Measurements from ENCODE around the gene EBPL. TPM values are rescaled to one million over a fixed set of nuclear protein-coding genes. Genes with fewer than 3 reads are reported as not detected.
"Not testable (repeated sequence)": the region's sequence is repeated elsewhere in the genome, so short reads cannot be mapped to it uniquely, and the experiment has no call there.

The EBPL gene
- total RNA-seq, 1 experiment from 2014 or later: 114 TPM

GRCh38 chr13:49622174-49622946 lies 68.9 kb downstream of the EBPL start:
- no peak for DNase-seq (ENCODE audit: low read depth, low spot score)
- in situ Hi-C loops (cut with HindIII; ENCODE audit: low pct_unique_long_range_greater_than_20kb, low sequenced_read_pairs): no loop called here

DNA sequence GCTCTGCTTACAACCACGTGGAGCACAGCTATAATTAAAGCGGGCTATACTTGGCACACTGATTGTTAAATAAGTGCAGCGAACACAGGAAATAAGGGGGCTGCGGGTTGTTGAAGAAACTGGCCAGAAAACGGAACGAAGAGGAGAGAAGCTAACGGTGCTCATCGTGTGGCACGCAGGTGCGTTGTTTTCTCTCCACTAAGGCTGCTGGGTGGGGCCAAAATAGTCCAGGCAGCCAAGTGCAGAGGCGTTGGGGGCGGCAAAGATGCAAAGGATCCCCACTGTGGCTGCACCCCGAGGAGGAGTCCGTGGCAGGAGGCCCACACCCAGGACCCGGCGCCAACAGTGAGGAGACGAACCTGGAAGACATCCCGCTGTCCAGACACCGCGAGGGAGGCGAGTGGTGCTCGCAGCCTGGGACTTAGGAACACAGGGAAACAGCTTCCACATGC lies 71.1 kb downstream of the EBPL start:
- in situ Hi-C loops (cut with HindIII; ENCODE audit: low pct_unique_long_range_greater_than_20kb, low sequenced_read_pairs): no loop called here
- DNase-seq (ENCODE audit: low read depth, low spot score): no peak

DNA sequence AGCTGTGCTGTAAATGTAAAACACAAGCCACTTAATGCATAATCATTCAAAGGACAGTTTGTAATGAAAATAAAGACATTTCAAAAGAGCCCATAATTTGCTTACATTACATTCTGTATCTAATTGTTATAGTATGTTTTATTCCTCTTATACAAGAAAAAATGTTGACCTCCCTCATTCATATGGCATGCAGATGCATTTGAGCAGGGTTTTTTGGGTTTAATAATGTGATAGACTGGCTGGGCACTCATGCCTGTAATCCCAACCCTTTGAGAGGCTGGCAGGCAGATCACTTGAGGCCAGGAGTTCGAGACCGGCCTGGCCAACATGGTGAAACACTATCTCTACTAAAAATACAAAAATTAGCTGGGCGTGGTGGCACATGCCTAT lies 74.6 kb downstream of the EBPL start:
- in situ Hi-C loops (cut with HindIII; ENCODE audit: low pct_unique_long_range_greater_than_20kb, low sequenced_read_pairs): no loop called here
- no peak for DNase-seq (ENCODE audit: low read depth, low spot score)

DNA sequence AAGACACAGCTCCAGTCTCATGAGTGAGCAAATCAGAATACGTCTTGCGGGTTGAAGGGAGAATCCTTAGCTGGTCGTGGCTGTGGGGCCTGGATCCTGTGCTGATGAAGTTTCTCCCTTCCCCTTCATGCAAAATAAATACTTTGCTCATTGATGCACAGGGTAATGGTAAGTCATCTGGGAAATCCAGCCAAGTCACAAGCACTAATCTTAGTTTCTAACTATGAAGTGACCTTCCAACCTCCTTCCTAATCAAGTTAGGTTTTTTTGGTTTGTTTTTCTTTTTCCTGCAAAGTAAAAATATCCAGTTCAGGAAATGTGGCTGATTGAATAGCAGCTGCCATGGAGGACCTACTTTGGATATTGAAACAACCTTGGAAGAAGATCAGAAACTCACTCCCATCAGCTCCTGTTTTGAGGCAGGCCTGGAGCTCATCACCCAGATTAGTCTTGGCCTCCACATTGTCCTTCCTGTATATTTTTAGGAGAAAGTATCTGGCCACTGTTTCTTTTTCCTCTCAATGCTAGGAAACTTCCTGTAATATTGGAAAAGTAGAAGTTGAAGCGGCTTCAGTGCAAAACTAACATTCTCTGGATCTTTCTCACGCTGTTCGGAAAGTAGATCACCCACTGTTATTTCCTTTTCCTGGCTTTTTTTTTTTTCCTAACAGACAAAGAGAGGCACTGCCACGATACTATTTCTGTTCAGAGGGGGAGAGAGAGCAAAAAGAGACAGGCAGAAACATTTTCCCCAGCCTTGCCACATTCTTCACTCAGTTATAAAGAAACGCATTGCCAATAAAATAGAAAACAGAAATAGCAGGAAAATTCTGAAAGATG lies 75.2 kb downstream of the EBPL start:
- in situ Hi-C loops (cut with HindIII; ENCODE audit: low pct_unique_long_range_greater_than_20kb, low sequenced_read_pairs): no loop called here

GRCh38 chr13:49612042-49612441 lies 79.2 kb downstream of the EBPL start:
- in situ Hi-C loops (cut with HindIII; ENCODE audit: low pct_unique_long_range_greater_than_20kb, low sequenced_read_pairs); DNase-seq (ENCODE audit: low read depth, low spot score): not testable (repeated sequence)

More for the DNA sequence above, 75.2 kb downstream of the EBPL start:
- no peak for DNase-seq (ENCODE audit: low read depth, low spot score)

Other genes with a start within 250 kb of the EBPL start
- gene CAB39L, start 247.4 kb downstream of the EBPL start, total RNA-seq (2014; rRNA removed; shearing (Covaris generic)): 16.4 and 16.9 TPM in 2 replicates
- 40.3 and 44.5 TPM in 2 replicates for gene SETDB2, start 247.2 kb downstream of the EBPL start, total RNA-seq (2014; rRNA removed; shearing (Covaris generic))
- 8.8 and 9.9 TPM in 2 replicates for gene PHF11, start 195.5 kb downstream of the EBPL start, total RNA-seq (2014; rRNA removed; shearing (Covaris generic))
- gene RCBTB1, start 105.9 kb downstream of the EBPL start, total RNA-seq (2014; rRNA removed; shearing (Covaris generic)): 17.6 and 18.0 TPM in 2 replicates
- not detected in 2 replicates for gene ARL11, start 63.0 kb downstream of the EBPL start, total RNA-seq (2014; rRNA removed; shearing (Covaris generic))
- gene KPNA3, start 101.2 kb upstream of the EBPL start, total RNA-seq (2014; rRNA removed; shearing (Covaris generic)): 22.3 and 26.5 TPM in 2 replicates
- 9.1 and 9.4 TPM in 2 replicates for gene SPRYD7, start 244.9 kb upstream of the EBPL start, total RNA-seq (2014; rRNA removed; shearing (Covaris generic))